T-helper 2 cell (primary cell): ENCODE data around the gene KRTAP4-1.
"Not testable (repeated sequence)": the region's sequence is repeated elsewhere in the genome, so short reads cannot be mapped to it uniquely, and the experiment has no call there.

ENCODE experiments used
- DNase-seq, 5 experiments: peaks; one replicate each; pipeline versions ENCODE4 v3.0.0 to v3.0.0-alpha.2; 2012 to 2022
- total RNA-seq, 2 donors: gene quantifications; one replicate each; lab custom pipeline; 2026; lab: John Stamatoyannopoulos, UW

Gene KRTAP4-1
- total RNA-seq, result 0 reads per million in 2 donors

- DNase-seq, result no peak
These were observed at the start of gene KRTAP4-1 for GRCh38 chr17:41184480-41184961. TSS of gene KRTAP4-1 (minus strand) at chr17:41184911. CDS start at chr17:41184854, 57 bp downstream.

GRCh38 chr17:41232399-41233105 is 47.8 kb upstream of the KRTAP4-1 start, which contains the start of gene KRTAP9-3:
TSS of gene KRTAP9-3 (plus strand) at chr17:41232449. CDS start at chr17:41232502, 53 bp downstream.
- DNase-seq, result not testable (repeated sequence)

- no peak for DNase-seq
These were observed 47.0 kb upstream of the KRTAP4-1 start for GRCh38 chr17:41231731-41232130.

- DNase-seq, result no peak
These were observed 45.4 kb upstream of the KRTAP4-1 start for GRCh38 chr17:41230094-41230493.

- not testable (repeated sequence) for DNase-seq
These were observed 41.9 kb upstream of the KRTAP4-1 start, which contains the start of gene KRTAP9-2 for GRCh38 chr17:41226598-41227095. TSS of gene KRTAP9-2 (plus strand) at chr17:41226648. CDS start at chr17:41226655, 7 bp downstream.

GRCh38 chr17:41226051-41226450 is 41.3 kb upstream of the KRTAP4-1 start:
- no peak for DNase-seq

GRCh38 chr17:41223821-41224220 is 39.1 kb upstream of the KRTAP4-1 start:
- no peak for DNase-seq

- DNase-seq, result no peak
These were observed 31.0 kb upstream of the KRTAP4-1 start for GRCh38 chr17:41215681-41216080.

GRCh38 chr17:41212524-41213169 is 27.9 kb upstream of the KRTAP4-1 start:
- no peak for DNase-seq

GRCh38 chr17:41211845-41212466 is 27.2 kb upstream of the KRTAP4-1 start:
- DNase-seq, result no peak

GRCh38 chr17:41199421-41200078 is 14.8 kb upstream of the KRTAP4-1 start:
- DNase-seq, result no peak

- DNase-seq, result no peak
These were observed 11.4 kb upstream of the KRTAP4-1 start for GRCh38 chr17:41196068-41196467.

GRCh38 chr17:41190328-41190727 is 5.6 kb upstream of the KRTAP4-1 start:
- no peak for DNase-seq

GRCh38 chr17:41189837-41190318 is 5.2 kb upstream of the KRTAP4-1 start, which contains the start of gene KRTAP9-1:
TSS of gene KRTAP9-1 (plus strand) at chr17:41189887. CDS start at chr17:41189887, 0 bp downstream.
- not testable (repeated sequence) for DNase-seq

GRCh38 chr17:41186872-41187271 is 2.2 kb upstream of the KRTAP4-1 start:
- no peak for DNase-seq

- no peak for DNase-seq
These were observed 290 bp upstream of the KRTAP4-1 start for GRCh38 chr17:41185001-41185400.

GRCh38 chr17:41178843-41179616 is 5.7 kb downstream of the KRTAP4-1 start:
- DNase-seq, result no peak

- DNase-seq, result no peak
These were observed 6.4 kb downstream of the KRTAP4-1 start for GRCh38 chr17:41178341-41178740.

GRCh38 chr17:41177727-41178271 is 6.9 kb downstream of the KRTAP4-1 start, which contains the start of gene KRTAP4-2:
TSS of gene KRTAP4-2 (minus strand) at chr17:41178221. CDS start at chr17:41178164, 57 bp downstream.
- DNase-seq, result no peak

- DNase-seq, result no peak
These were observed 7.8 kb downstream of the KRTAP4-1 start for GRCh38 chr17:41176744-41177387.
